ENCODE results near the gene PRDM9.

DNA sequence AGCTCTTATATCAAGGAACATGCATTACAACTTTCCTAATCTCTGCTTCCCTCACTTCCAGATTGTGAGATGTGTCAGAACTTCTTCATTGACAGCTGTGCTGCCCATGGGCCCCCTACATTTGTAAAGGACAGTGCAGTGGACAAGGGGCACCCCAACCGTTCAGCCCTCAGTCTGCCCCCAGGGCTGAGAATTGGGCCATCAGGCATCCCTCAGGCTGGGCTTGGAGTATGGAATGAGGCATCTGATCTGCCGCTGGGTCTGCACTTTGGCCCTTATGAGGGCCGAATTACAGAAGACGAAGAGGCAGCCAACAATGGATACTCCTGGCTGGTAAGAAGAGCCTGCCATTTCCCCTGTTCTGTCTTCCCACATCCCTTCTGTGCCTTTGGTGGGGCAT lies 15.1 kb downstream of the PRDM9 start:
- TF ChIP-seq, protein P1, sequence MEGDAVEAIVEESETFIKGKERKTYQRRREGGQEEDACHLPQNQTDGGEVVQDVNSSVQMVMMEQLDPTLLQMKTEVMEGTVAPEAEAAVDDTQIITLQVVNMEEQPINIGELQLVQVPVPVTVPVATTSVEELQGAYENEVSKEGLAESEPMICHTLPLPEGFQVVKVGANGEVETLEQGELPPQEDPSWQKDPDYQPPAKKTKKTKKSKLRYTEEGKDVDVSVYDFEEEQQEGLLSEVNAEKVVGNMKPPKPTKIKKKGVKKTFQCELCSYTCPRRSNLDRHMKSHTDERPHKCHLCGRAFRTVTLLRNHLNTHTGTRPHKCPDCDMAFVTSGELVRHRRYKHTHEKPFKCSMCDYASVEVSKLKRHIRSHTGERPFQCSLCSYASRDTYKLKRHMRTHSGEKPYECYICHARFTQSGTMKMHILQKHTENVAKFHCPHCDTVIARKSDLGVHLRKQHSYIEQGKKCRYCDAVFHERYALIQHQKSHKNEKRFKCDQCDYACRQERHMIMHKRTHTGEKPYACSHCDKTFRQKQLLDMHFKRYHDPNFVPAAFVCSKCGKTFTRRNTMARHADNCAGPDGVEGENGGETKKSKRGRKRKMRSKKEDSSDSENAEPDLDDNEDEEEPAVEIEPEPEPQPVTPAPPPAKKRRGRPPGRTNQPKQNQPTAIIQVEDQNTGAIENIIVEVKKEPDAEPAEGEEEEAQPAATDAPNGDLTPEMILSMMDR (IDR thresholded peaks at IDR 0.05), result no peak
- TF ChIP-seq EP300 (IDR thresholded peaks at IDR 0.05) (no peak), POLR2A (IDR thresholded peaks at IDR 0.05) (no peak)

Data from ovary (tissue), 3 donors.